HepG2 (cell line): ENCODE measurements around the gene ST6GALNAC6. TPM values are rescaled to one million over a fixed set of nuclear protein-coding genes. Genes with fewer than 3 reads are reported as not detected.
A peak's percentile ranks its signal among the peaks of the same experiment; 100 is the strongest.

ENCODE experiments used
- ARNT ChIP-seq: fragments of 450-650 bp; IDR thresholded peaks from 2 replicates; pipeline ENCODE4 v1.6.1; 2017
- ATF7 ChIP-seq, 2 experiments: fragments of 450-650 bp in 1 of 2; sonication (generic) in 1 of 2; formaldehyde crosslinking in 1 of 2; IDR thresholded peaks; 2 replicates each; pipeline versions ENCODE4 v1.4.0 to v1.6.1; 2016 to 2020; ENCODE audit warnings: antibody characterized with exemption in 1 of 2, mild to moderate bottlenecking in 1 of 2, missing genetic modification reagents in 1 of 2
- CBX1 ChIP-seq: IDR thresholded peaks from one replicate; pipeline ENCODE4 v1.6.1; 2016; ENCODE audit warnings: antibody characterized with exemption, low read depth
- CHCHD3 ChIP-seq: sonication (generic); formaldehyde crosslinking; IDR thresholded peaks from 2 replicates; pipeline ENCODE4 v1.8.0; 2022; ENCODE audit warnings: mild to moderate bottlenecking, missing genetic modification reagents, moderate library complexity
- ETV5 ChIP-seq: IDR thresholded peaks from 2 replicates; pipeline ENCODE4 v1.6.1; 2018; ENCODE audit warnings: missing biosample characterization, missing genetic modification reagents, inconsistent platforms, borderline replicate concordance
- EZH2 ChIP-seq: conservative IDR thresholded peaks from 2 replicates; pipeline ENCODE4 v1.6.1; 2012; ENCODE audit warnings: mild to moderate bottlenecking, low read depth, low read length, moderate library complexity
- FOXO1 ChIP-seq: sonication (generic); formaldehyde crosslinking; IDR thresholded peaks from 2 replicates; pipeline ENCODE4 v1.4.0; 2020; ENCODE audit warnings: missing genetic modification reagents
- GTF3A ChIP-seq: sonication (generic); formaldehyde crosslinking; conservative IDR thresholded peaks from 2 replicates; pipeline ENCODE4 v1.4.0; 2020; ENCODE audit warnings: mild to moderate bottlenecking, missing genetic modification reagents
- KDM1A ChIP-seq: IDR thresholded peaks from 2 replicates; pipeline ENCODE4 v1.6.1; 2016; ENCODE audit warnings: missing compliant biosample characterization
- MTF1 ChIP-seq: sonication (generic); formaldehyde crosslinking; IDR thresholded peaks from 2 replicates; pipeline ENCODE4 v1.5.0; 2020; ENCODE audit warnings: missing genetic modification reagents
- NFATC3 ChIP-seq: sonication (generic); formaldehyde crosslinking; IDR thresholded peaks from 2 replicates; pipeline ENCODE4 v1.5.1; 2020; ENCODE audit warnings: mild to moderate bottlenecking, missing genetic modification reagents
- RFX1 ChIP-seq: fragments of 450-650 bp; IDR thresholded peaks from 2 replicates; pipeline ENCODE4 v1.6.1; 2017
- RNF219 ChIP-seq: sonication (generic); formaldehyde crosslinking; IDR thresholded peaks from 2 replicates; pipeline ENCODE4 v1.5.0; 2020; ENCODE audit warnings: mild to moderate bottlenecking, missing genetic modification reagents
- SATB2 ChIP-seq: sonication (generic); formaldehyde crosslinking; IDR thresholded peaks from 2 replicates; pipeline ENCODE4 v1.5.0; 2020; ENCODE audit warnings: missing genetic modification reagents
- SIX1 ChIP-seq: sonication (generic); formaldehyde crosslinking; IDR thresholded peaks from 2 replicates; pipeline ENCODE4 v1.4.0; 2020; ENCODE audit warnings: missing genetic modification reagents, borderline replicate concordance
- SP2 ChIP-seq: sonication (generic); formaldehyde crosslinking; IDR thresholded peaks from 2 replicates; pipeline ENCODE4 v1.5.1; 2020; ENCODE audit warnings: mild to moderate bottlenecking, missing genetic modification reagents
- SUZ12 ChIP-seq: fragments of 150-350 bp; IDR thresholded peaks from 2 replicates; pipeline ENCODE4 v1.6.1; 2014; ENCODE audit warnings: low read depth, low read length
- TCF12 ChIP-seq, 2 experiments: fragments of 450-650 bp in 1 of 2; sonication (generic) in 1 of 2; formaldehyde crosslinking in 1 of 2; IDR thresholded peaks; 2 replicates each; pipeline versions ENCODE4 v1.6.1 to v1.8.0; 2017 to 2022; ENCODE audit warnings: antibody characterized with exemption in 1 of 2, mild to moderate bottlenecking in 1 of 2, missing genetic modification reagents in 1 of 2, moderate library complexity in 1 of 2
- TGIF2 ChIP-seq: IDR thresholded peaks from 2 replicates; pipeline ENCODE4 v1.6.1; 2016; ENCODE audit warnings: control low read depth, missing compliant biosample characterization
- ZBTB49 ChIP-seq: sonication (generic); formaldehyde crosslinking; IDR thresholded peaks from 2 replicates; pipeline ENCODE4 v1.4.0; 2020; ENCODE audit warnings: missing genetic modification reagents, borderline replicate concordance
- ZNF260 ChIP-seq: sonication (generic); formaldehyde crosslinking; IDR thresholded peaks from 2 replicates; pipeline ENCODE4 v1.4.0; 2020; ENCODE audit warnings: missing genetic modification reagents, low read depth, mild to moderate bottlenecking, borderline replicate concordance
- ZNF615 ChIP-seq: sonication (generic); formaldehyde crosslinking; IDR thresholded peaks from 2 replicates; pipeline ENCODE4 v1.5.0; 2020; ENCODE audit warnings: mild to moderate bottlenecking, missing genetic modification reagents, borderline replicate concordance
- ZNF740 ChIP-seq: sonication (generic); formaldehyde crosslinking; IDR thresholded peaks from 2 replicates; pipeline ENCODE4 v1.4.0; 2020; ENCODE audit warnings: missing genetic modification reagents
- ZNF792 ChIP-seq: IDR thresholded peaks from 2 replicates; pipeline ENCODE4 v1.6.1; 2016
- polyA plus RNA-seq, 8 experiments: library from polyadenylated mRNA; depleted of rRNA in 3 of 8; stranded (reverse) in 7 of 8; unstranded in 1 of 8; fragments of >200 nt; fragmentation: Illumina TruSeq in 4 of 8; extraction: Trizol in 4 of 8; gene quantifications; 2 replicates each; pipeline versions ENCODE4 v1.2.1 to v1.2.3, GENCODE V29; 2011 to 2016; ENCODE audit warnings: low read depth in 4 of 8, missing spikeins in 1 of 8, mixed read lengths in 1 of 8; ENCODE audit not compliant: insufficient read depth in 1 of 8
- total RNA-seq, 5 experiments: library from RNA; depleted of rRNA; stranded (reverse); fragments of >200 nt; fragmentation: Illumina TruSeq; extraction: Trizol; gene quantifications; 2 replicates each; pipeline ENCODE4 v1.2.3, GENCODE V29; 2016; ENCODE audit warnings: low read depth in 1 of 5
- TF ChIP-seq, protein P1 (sequence below): sonication (generic); formaldehyde crosslinking; IDR thresholded peaks from 2 replicates; pipeline ENCODE4 v1.4.0; 2020; ENCODE audit warnings: missing genetic modification reagents, borderline replicate concordance

Gene ST6GALNAC6
- total and polyA plus RNA-seq, 2 of the 13 experiments (the other 11 are each of a cell fraction or from before 2014, with no cell fraction given), result 18.5 to 65.4 TPM

DNA sequence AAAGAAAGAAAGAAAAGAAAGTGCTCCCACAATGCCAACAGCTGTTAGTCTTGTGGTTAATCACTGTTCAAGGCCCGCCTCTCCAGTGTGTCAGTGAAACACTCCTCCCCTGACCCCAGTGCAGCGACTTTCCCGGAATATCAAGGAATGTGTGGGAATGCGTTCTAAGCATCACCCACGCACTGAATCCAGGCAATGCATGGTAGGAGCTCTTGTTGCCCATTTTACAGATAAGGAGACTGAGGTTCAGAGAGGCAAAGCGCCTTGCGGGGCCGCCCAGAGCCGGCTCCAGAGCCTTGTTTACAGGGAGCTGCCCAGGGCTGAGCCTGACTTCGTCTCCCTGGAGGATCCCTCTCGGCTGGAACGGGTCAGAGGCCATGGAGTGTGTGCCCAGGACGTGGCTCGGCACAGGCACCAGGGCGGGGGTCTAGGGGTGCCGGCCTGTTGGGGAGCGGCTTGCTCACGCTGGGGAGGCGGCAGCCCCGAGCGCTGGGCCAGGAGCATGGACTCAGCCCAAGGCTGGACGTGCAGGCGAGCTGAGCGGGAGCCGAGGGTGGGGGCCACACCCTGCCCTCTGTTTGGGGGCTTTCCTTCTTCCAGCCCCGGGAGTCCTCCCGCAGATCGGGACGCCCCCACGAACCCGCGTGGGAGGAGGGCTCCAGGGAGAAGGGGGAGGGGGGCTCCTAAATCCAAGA lies 823 bp downstream of the ST6GALNAC6 start (continued):
- TF ChIP-seq ZNF260 (CRISPR knock-in tag) (no peak), SP2 (no peak), SIX1 (CRISPR knock-in tag) (no peak), TCF12 (IDR thresholded peaks at IDR 0.05) (no peak), TCF12 (CRISPR knock-in tag; IDR thresholded peaks at IDR 0.05) (no peak), NFATC3 (CRISPR knock-in tag) (no peak), RFX1 (no peak), SATB2 (no peak), ZNF615 (no peak), ARNT (no peak), ZNF740 (CRISPR knock-in tag) (no peak), ATF7 (IDR thresholded peaks at IDR 0.05) (no peak), ATF7 (CRISPR knock-in tag; IDR thresholded peaks at IDR 0.05) (no peak), KDM1A (CRISPR knock-in tag) (peak; percentile 97), SUZ12 (no peak), EZH2 (no peak), FOXO1 (CRISPR knock-in tag) (no peak), RNF219 (no peak), ZNF792 (CRISPR knock-in tag) (no peak), ETV5 (no peak), CHCHD3 (CRISPR knock-in tag) (no peak), MTF1 (no peak), TGIF2 (0 out of 2 replicates have a peak, but pooled peaks have one; percentile 21), ZBTB49 (CRISPR knock-in tag) (no peak), CBX1 (no peak), GTF3A (no peak)
- TF ChIP-seq, protein P1, sequence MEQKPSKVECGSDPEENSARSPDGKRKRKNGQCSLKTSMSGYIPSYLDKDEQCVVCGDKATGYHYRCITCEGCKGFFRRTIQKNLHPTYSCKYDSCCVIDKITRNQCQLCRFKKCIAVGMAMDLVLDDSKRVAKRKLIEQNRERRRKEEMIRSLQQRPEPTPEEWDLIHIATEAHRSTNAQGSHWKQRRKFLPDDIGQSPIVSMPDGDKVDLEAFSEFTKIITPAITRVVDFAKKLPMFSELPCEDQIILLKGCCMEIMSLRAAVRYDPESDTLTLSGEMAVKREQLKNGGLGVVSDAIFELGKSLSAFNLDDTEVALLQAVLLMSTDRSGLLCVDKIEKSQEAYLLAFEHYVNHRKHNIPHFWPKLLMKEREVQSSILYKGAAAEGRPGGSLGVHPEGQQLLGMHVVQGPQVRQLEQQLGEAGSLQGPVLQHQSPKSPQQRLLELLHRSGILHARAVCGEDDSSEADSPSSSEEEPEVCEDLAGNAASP, result no peak
